ENCODE data around the gene AP5Z1.

GRCh38 chr7:4745971-4746919 is 29.2 kb upstream of the AP5Z1 start:
- TF ChIP-seq CTCF (IDR thresholded peaks at IDR 0.05), result no peak
- TF ChIP-seq POLR2A (IDR thresholded peaks at IDR 0.05), result no peak
- peak; percentile 6 for TF ChIP-seq POLR2AphosphoS5 (IDR thresholded peaks at IDR 0.05)

Measured in gastroesophageal sphincter (tissue), 3 donors.